AG08396 (cell line): Measurements from ENCODE around the gene COA3.
"Not testable (repeated sequence)": the region's sequence is repeated elsewhere in the genome, so short reads cannot be mapped to it uniquely, and the experiment has no call there.

Experiments used
- DNase-seq: peaks from one replicate; pipeline ENCODE4 v3.0.0; 2012; ENCODE audit warnings: low spot score, mixed read lengths

COA3 gene

GRCh38 chr17:42781639-42782165 lies 16.8 kb downstream of the COA3 start:
- DNase-seq = no peak

GRCh38 chr17:42780851-42781638 lies 17.5 kb downstream of the COA3 start:
- DNase-seq = peak; percentile 42

- DNase-seq = peak; percentile 79
Measured at GRCh38 chr17:42779936-42780850, 18.3 kb downstream of the COA3 start, which contains the start of gene WNK4. Gene WNK4 (plus strand): TSS chr17:42780610. CDS start chr17:42780699, 89 bp downstream.

- DNase-seq = no peak
Measured at GRCh38 chr17:42779304-42779935, 19.1 kb downstream of the COA3 start.

- no peak for DNase-seq
Measured at GRCh38 chr17:42778570-42778969, 19.9 kb downstream of the COA3 start.

GRCh38 chr17:42775534-42776098 lies 22.9 kb downstream of the COA3 start:
- no peak for DNase-seq

GRCh38 chr17:42774066-42774745 lies 24.3 kb downstream of the COA3 start:
- peak; percentile 49 for DNase-seq

GRCh38 chr17:42773290-42774035 lies 25.0 kb downstream of the COA3 start, which contains the start of gene VPS25:
Gene VPS25 (plus strand): TSS chr17:42773449. CDS start chr17:42773476, 27 bp downstream.
- peak; percentile 89 for DNase-seq

- no peak for DNase-seq
Measured at GRCh38 chr17:42772945-42773289, 25.6 kb downstream of the COA3 start.

GRCh38 chr17:42769964-42770363 lies 28.5 kb downstream of the COA3 start:
- DNase-seq = not testable (repeated sequence)

GRCh38 chr17:42768006-42768405 lies 30.5 kb downstream of the COA3 start:
- DNase-seq = not testable (repeated sequence)

GRCh38 chr17:42767512-42767911 lies 31.0 kb downstream of the COA3 start:
- DNase-seq = no peak

- DNase-seq = no peak
Measured at GRCh38 chr17:42766124-42766523, 32.4 kb downstream of the COA3 start.

GRCh38 chr17:42761638-42762037 lies 36.9 kb downstream of the COA3 start:
- no peak for DNase-seq

- peak; percentile 60 for DNase-seq
Measured at GRCh38 chr17:42760652-42761581, 37.6 kb downstream of the COA3 start, which contains the start of gene RAMP2. Gene RAMP2 (plus strand): TSS chr17:42761227. CDS start chr17:42761262, 35 bp downstream.

- DNase-seq = no peak
Measured at GRCh38 chr17:42759982-42760651, 38.4 kb downstream of the COA3 start.

GRCh38 chr17:42754782-42755181 lies 43.7 kb downstream of the COA3 start:
- DNase-seq = no peak

- no peak for DNase-seq
Measured at GRCh38 chr17:42751628-42752027, 46.9 kb downstream of the COA3 start.
